Epithelial cell of esophagus (primary cell): ENCODE results near the gene FAM200A.
"Not testable (repeated sequence)": the region's sequence is repeated elsewhere in the genome, so short reads cannot be mapped to it uniquely, and the experiment has no call there.

Experiments used
- DNase-seq: peaks from one replicate; pipeline ENCODE4 v3.0.0; 2010; ENCODE audit warnings: low read depth
- H3K4me3 ChIP-seq: 2 replicates; pipeline ENCODE4 v1.5.1; 2011; ENCODE audit warnings: mild to moderate bottlenecking, low read length, control low read depth
- CTCF ChIP-seq: IDR thresholded peaks from 2 replicates; pipeline ENCODE4 v1.5.1; 2011; ENCODE audit warnings: low read depth, mild to moderate bottlenecking, low read length, control low read depth, inconsistent platforms; ENCODE audit not compliant: insufficient read depth; ENCODE audit errors: missing control alignments

The FAM200A gene

GRCh38 chr7:99525713-99526440 is 26.0 kb downstream of the FAM200A start:
- DNase-seq, result peak; percentile 48
- TF ChIP-seq CTCF, result peak; percentile 54
- no peak overlapping the region for H3K4me3 ChIP-seq

GRCh38 chr7:99521399-99521798 is 30.5 kb downstream of the FAM200A start:
- H3K4me3 ChIP-seq, result no peak overlapping the region
- no peak for TF ChIP-seq CTCF
- DNase-seq, result no peak

GRCh38 chr7:99514050-99514449 is 37.9 kb downstream of the FAM200A start:
- no peak for TF ChIP-seq CTCF
- no peak overlapping the region for H3K4me3 ChIP-seq
- DNase-seq, result peak; percentile 28

- peak; percentile 14 for DNase-seq
- H3K4me3 ChIP-seq, result peak overlapping the region; percentile 94
- TF ChIP-seq CTCF, result no peak
Measured at GRCh38 chr7:99505324-99505662, 46.6 kb downstream of the FAM200A start.

GRCh38 chr7:99504603-99505323 is 47.2 kb downstream of the FAM200A start, which contains the start of gene ZKSCAN5:
Gene ZKSCAN5, plus strand, starts transcription at chr7:99504662. Its CDS starts 1,383 bp downstream, at chr7:99506045.
- DNase-seq, result peak; percentile 98
- no peak for TF ChIP-seq CTCF
- H3K4me3 ChIP-seq, result peak within 1 kb of the TSS; percentile 94

- no peak for DNase-seq
- peak overlapping the region; percentile 94 for H3K4me3 ChIP-seq
- TF ChIP-seq CTCF, result no peak
Measured at GRCh38 chr7:99504281-99504602, 47.7 kb downstream of the FAM200A start.

- DNase-seq, result not testable (repeated sequence)
- peak overlapping the region; percentile 88 for H3K4me3 ChIP-seq
Measured at GRCh38 chr7:99501236-99501635, 50.7 kb downstream of the FAM200A start.
